Testis (tissue), 3 donors: ENCODE measurements around the gene KL. TPM values are rescaled to one million over a fixed set of nuclear protein-coding genes. Genes with fewer than 3 reads are reported as not detected.

ENCODE experiments used
- DNase-seq: peaks from one replicate; pipeline ENCODE4 v3.0.0-alpha.2; 2019
- H3K27ac ChIP-seq, 2 donors: fragments of 200-600 bp; sonication (generic); one replicate each; pipeline ENCODE4 v1.5.1; 2019
- H3K27me3 ChIP-seq: fragments of 200-600 bp; sonication (generic); one replicate; pipeline ENCODE4 v1.5.1; 2019
- H3K36me3 ChIP-seq: fragments of 200-600 bp; sonication (generic); one replicate; pipeline ENCODE4 v1.5.1; 2017; ENCODE audit warnings: low read depth; ENCODE audit errors: missing control alignments
- H3K4me1 ChIP-seq: fragments of 200-600 bp; sonication (generic); one replicate; pipeline ENCODE4 v1.5.1; 2019
- H3K4me3 ChIP-seq, 2 donors: fragments of 200-600 bp; sonication (generic); one replicate each; pipeline ENCODE4 v1.5.1; 2017 to 2019
- H3K9me3 ChIP-seq: fragments of 200-600 bp; sonication (generic); one replicate; pipeline ENCODE4 v1.5.1; 2017
- CTCF ChIP-seq, 3 experiments: fragments of 450-650 bp in 2 of 3; fragments of 200-600 bp in 1 of 3; sonication (generic) in 1 of 3; IDR thresholded peaks; one replicate each; pipeline ENCODE4 v1.5.1; 2016 to 2019; ENCODE audit warnings: antibody characterized with exemption in 3 of 3, mild to moderate bottlenecking in 2 of 3, moderate library complexity in 1 of 3
- POLR2A ChIP-seq: fragments of 450-650 bp; IDR thresholded peaks from one replicate; pipeline ENCODE4 v1.6.1; 2017; ENCODE audit warnings: antibody characterized with exemption, mild to moderate bottlenecking, moderate library complexity
- WGBS, 2 donors: methylation state at CpG; one replicate each; pipeline ENCODE4 v1.1.5; 2018; 5-methylcytosine and 5-hydroxymethylcytosine counted together
- intact Hi-C: fragments of 100-400 bp; cut with DNase I; formaldehyde crosslinking; loops from one replicate; pipeline ENCODE4 v1.15.1; 2023; ENCODE audit warnings: low total_unique reads
- polyA plus RNA-seq: library from polyadenylated mRNA; stranded (reverse); fragments of 350-450 nt; fragmentation: Illumina TruSeq; extraction: RNeasy Lipid Tissue Mini Kit (QIAGEN cat#74804); gene quantifications from one replicate; pipeline ENCODE4 v1.2.3, GENCODE V29; 2014; ENCODE audit warnings: low read depth, low replicate concordance; ENCODE audit not compliant: insufficient read depth
- total RNA-seq, 2 donors: library from RNA; depleted of rRNA; stranded (reverse); fragments of >200 nt; gene quantifications; one replicate each; pipeline ENCODE4 v1.2.3, GENCODE V29; 2016

KL gene
- total and polyA plus RNA-seq, 3 donors from 2014 or later = 0.81 to 1.6 (median 1.1) TPM

DNA sequence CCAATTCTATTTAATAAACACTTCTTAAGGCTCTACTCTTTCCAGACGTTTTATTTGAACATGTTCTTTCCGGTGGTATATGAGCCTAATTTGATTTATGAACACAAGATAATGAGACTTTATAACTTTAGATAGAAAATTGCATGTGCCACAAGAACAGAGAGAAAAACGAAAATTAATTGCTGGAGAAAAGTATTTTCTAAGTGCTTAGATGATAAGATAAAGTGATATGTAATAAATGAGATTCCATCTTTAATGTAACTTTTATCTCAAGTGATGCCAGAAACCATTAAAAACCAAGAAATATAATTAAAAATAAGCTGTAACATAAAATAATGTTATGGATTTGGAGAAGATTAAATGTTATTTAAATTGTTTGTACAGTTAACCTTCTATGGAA lies 33.2 kb upstream of the KL start:
- Histone ChIP-seq H3K36me3 (no peaks in the 10 kb centered on the region), H3K27me3 (no peaks in the 10 kb centered on the region), H3K9me3 (no peaks in the 10 kb centered on the region), H3K4me3 (no peak overlapping the region), H3K27ac (no peak overlapping the region), H3K4me1 (no peaks in the 10 kb centered on the region)
- TF ChIP-seq CTCF (IDR thresholded peaks at IDR 0.05) = no peak
- TF ChIP-seq POLR2A = no peak
- no peak for DNase-seq
- 61 to 62% methylated on average over 3 of the region's 3 CpGs for WGBS, 2 donors
- intact Hi-C loops = no loop called here

DNA sequence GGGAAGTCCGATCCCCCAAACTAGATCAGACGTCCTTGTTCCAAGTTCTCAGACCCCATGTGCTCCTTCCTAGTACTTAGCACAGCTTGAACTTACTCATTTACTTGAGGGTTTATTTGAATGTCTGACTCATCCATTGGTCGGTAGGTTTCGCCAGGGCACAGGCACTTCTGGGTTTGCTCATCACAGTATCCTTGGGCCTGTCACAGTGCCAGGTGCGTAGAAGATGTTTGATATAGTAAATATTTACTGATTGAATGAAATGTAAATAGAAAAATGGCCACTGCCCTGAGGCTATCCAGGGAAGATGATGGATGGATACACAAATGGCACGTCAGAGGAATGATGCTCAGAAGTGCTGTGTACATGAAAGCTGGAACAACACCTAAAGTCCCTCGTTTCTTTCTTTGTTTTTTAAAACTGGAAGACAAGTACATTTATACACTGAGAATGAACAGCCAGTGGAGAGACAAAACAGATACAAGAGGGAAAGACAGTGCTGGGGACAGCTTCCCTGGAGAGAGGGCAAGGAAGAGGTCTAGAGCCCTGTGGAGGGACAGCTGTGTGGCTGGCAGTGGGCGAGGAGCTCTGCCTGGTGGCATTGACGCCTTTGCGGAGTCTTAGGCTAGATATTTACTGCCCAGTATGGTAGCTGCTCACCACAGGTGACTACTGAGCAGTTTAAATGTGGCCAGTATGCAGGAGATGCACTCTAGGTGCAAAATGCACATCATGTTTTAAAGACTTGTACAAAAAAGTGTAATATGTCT lies 31.2 kb upstream of the KL start:
- no peak overlapping the region for H3K27ac ChIP-seq

DNA sequence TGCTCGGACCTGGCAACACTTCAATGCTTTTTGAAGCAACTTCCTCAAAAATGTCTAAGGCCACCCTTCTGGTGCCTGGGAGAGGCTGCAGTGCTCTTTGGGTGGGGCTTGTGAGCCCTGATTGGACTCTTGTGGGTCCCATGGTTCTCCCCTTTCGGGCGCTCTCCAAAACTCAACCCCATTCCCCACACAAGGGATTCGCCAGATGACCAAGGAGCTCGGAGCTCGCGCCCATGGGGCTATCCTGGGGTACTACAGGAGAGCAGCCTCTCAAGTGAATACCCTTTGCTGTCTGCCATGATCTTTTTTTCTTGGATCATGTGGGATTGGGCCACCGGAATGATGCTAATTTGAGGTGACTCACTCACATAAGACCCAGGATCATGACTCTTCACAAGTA lies 29.7 kb upstream of the KL start:
- Histone ChIP-seq H3K9me3 (no peaks in the 10 kb centered on the region), H3K4me1 (no peaks in the 10 kb centered on the region), H3K4me3 (no peak overlapping the region), H3K27me3 (no peaks in the 10 kb centered on the region), H3K27ac (no peak overlapping the region), H3K36me3 (no peaks in the 10 kb centered on the region)
- no peak for TF ChIP-seq CTCF (IDR thresholded peaks at IDR 0.05)
- TF ChIP-seq POLR2A = no peak
- no peak for DNase-seq
- 92 to 96% methylated on average over 8 of the region's 8 CpGs for WGBS, 2 donors
- intact Hi-C loops = no loop called here

More for the DNA sequence above, 31.2 kb upstream of the KL start:
- Histone ChIP-seq H3K9me3 (no peaks in the 10 kb centered on the region), H3K4me3 (no peak overlapping the region), H3K4me1 (no peaks in the 10 kb centered on the region), H3K27me3 (no peaks in the 10 kb centered on the region), H3K36me3 (no peaks in the 10 kb centered on the region)
- 92 to 98% methylated on average over 10 of the region's 10 CpGs for WGBS, 2 donors
- intact Hi-C loops = no loop called here
- no peak for DNase-seq
- TF ChIP-seq CTCF (IDR thresholded peaks at IDR 0.05) (no peak), POLR2A (no peak)

- H3K27me3 ChIP-seq = no peaks in the 10 kb centered on the region
- 81 to 100% methylated on average over 1 of the region's 1 CpG for WGBS, 2 donors
- TF ChIP-seq CTCF (IDR thresholded peaks at IDR 0.05) = no peak
- no peak for TF ChIP-seq POLR2A
- no peak for DNase-seq
- no peaks in the 10 kb centered on the region for H3K36me3 ChIP-seq
- no peaks in the 10 kb centered on the region for H3K9me3 ChIP-seq
- intact Hi-C loops = no loop called here
- no peak overlapping the region for H3K4me3 ChIP-seq
- H3K27ac ChIP-seq = no peak overlapping the region
- H3K4me1 ChIP-seq = no peaks in the 10 kb centered on the region
These were observed 28.8 kb upstream of the KL start for GRCh38 chr13:32987462-32987861.
